Upper lobe of right lung (tissue), 1 donor: ENCODE measurements around the gene SSX2IP. TPM values are rescaled to one million over a fixed set of nuclear protein-coding genes. Genes with fewer than 3 reads are reported as not detected.

Source experiments
- ATAC-seq: fragments of 200-7000 bp; cut with Tn5 transposase; one replicate; pipeline ENCODE4 v1.9.1; 2020; ENCODE audit warnings: mild to moderate bottlenecking, moderate library complexity
- DNase-seq: peaks from one replicate; pipeline ENCODE4 v3.0.0-alpha.2; 2020
- H3K27ac ChIP-seq: fragments of 200-600 bp; one replicate; pipeline ENCODE4 v1.8.0; 2022
- H3K27me3 ChIP-seq: fragments of 200-600 bp; one replicate; pipeline ENCODE4 v1.8.0; 2022; ENCODE audit warnings: mild to moderate bottlenecking
- H3K36me3 ChIP-seq: fragments of 200-600 bp; one replicate; pipeline ENCODE4 v1.8.0; 2022
- H3K4me1 ChIP-seq: fragments of 200-600 bp; one replicate; pipeline ENCODE4 v1.8.0; 2022
- H3K4me3 ChIP-seq: fragments of 200-600 bp; one replicate; pipeline ENCODE4 v1.8.0; 2022; ENCODE audit warnings: mild to moderate bottlenecking
- H3K9me3 ChIP-seq: fragments of 200-600 bp; one replicate; pipeline ENCODE4 v1.8.0; 2022
- CTCF ChIP-seq: fragments of 200-600 bp; IDR thresholded peaks from one replicate; pipeline ENCODE4 v1.8.0; 2022; ENCODE audit warnings: antibody characterized with exemption
- intact Hi-C: fragments of 100-400 bp; cut with DNase I; formaldehyde crosslinking; loops from one replicate; pipeline ENCODE4 v1.11.0; 2022
- total RNA-seq: library from RNA; stranded (reverse); fragmentation: NEBNext Ultra II Directional; extraction: Animal tissue kit (Norgen Biotek cat#: 25700); gene quantifications from one replicate; pipeline ENCODE4 v1.2.1, GENCODE V29; 2021
- donor health status: DM: no; HTN: yes; CAD: no; lungs with severe emphysema.

SSX2IP gene
- total RNA-seq, 1 donor from 2014 or later: 8.5 TPM

DNA sequence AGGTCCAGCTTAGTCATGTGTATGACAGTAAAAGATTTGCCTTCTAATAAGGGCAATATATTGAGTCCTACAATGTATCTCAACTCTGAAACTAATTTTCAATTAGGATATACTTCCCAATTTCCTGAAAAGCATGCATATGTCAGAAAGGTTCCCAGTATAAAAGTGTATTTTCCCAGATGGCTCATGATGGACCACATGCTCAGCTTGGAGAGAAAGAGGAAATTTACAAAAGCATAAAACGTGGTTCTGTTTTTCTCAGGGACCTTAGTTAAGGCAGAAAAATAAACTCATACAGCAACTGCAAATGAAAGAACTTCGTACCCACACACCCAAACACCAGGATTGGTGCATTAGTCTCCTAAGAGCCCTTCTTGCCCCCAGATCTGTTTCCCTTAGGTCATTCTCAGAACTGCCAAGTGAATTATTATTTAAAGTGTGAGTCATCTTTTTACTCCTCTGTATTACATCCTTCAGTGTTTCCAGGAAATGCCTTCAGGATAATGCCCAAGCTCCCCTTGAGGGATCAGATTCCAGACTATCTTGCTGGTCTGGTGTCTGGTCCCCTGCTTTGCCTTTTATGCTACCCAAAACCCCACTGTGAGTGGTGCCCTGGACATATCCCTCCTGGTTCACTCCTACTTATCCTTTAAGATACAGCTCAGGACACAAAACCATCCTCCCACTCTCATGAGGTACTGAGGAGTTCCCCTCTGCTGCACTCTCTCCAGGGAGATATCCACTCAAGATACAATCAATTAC, 57.4 kb downstream of the SSX2IP start:
- ATAC-seq (no peak), DNase-seq (no peak)
- no peaks in the 10 kb centered on the region for H3K27me3 ChIP-seq
- no peaks in the 10 kb centered on the region for H3K36me3 ChIP-seq
- intact Hi-C loops: no loop called here
- H3K9me3 ChIP-seq: no peaks in the 10 kb centered on the region
- no peak overlapping the region for H3K27ac ChIP-seq
- no peak overlapping the region for H3K4me3 ChIP-seq
- H3K4me1 ChIP-seq: no peaks in the 10 kb centered on the region
- TF ChIP-seq CTCF: no peak

GRCh38 chr1:84632137-84632536, 58.1 kb downstream of the SSX2IP start:
- H3K9me3 ChIP-seq: no peaks in the 10 kb centered on the region
- no peaks in the 10 kb centered on the region for H3K4me1 ChIP-seq
- no peaks in the 10 kb centered on the region for H3K36me3 ChIP-seq
- no peak for TF ChIP-seq CTCF
- ATAC-seq (no peak), DNase-seq (no peak)
- intact Hi-C loops: no loop called here
- H3K4me3 ChIP-seq: no peak overlapping the region
- no peaks in the 10 kb centered on the region for H3K27me3 ChIP-seq
- no peak overlapping the region for H3K27ac ChIP-seq

GRCh38 chr1:84624876-84625275, 65.4 kb downstream of the SSX2IP start:
- no peak overlapping the region for H3K27ac ChIP-seq
- H3K4me3 ChIP-seq: no peak overlapping the region
- H3K9me3 ChIP-seq: no peaks in the 10 kb centered on the region
- H3K36me3 ChIP-seq: no peaks in the 10 kb centered on the region
- DNase-seq: no peak
- ATAC-seq: no peak
- TF ChIP-seq CTCF: no peak
- no peaks in the 10 kb centered on the region for H3K27me3 ChIP-seq
- no peaks in the 10 kb centered on the region for H3K4me1 ChIP-seq
- intact Hi-C loops: no loop called here

DNA sequence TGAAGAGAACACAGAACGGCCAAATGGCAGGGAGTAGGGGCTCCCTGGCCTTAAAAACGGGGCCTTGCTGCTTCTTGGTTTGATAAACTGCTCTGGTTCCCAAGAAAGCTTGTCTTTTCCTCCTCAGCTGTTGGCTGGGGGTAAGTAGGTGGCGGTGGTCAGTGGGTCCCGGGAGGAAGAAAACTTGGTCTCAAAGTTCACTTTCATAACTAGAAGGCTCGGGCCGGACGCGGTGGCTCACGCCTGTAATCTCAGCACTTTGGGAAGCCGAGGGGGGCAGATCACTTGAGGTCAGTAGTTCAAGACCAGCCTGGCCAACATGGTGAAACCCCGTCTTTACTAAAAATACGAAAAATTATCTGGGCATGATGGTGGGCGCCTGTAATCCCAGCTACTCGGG, 68.7 kb downstream of the SSX2IP start:
- intact Hi-C loops: no loop called here
- H3K4me3 ChIP-seq: no peak overlapping the region
- TF ChIP-seq CTCF: no peak
- no peaks in the 10 kb centered on the region for H3K36me3 ChIP-seq
- no peak overlapping the region for H3K27ac ChIP-seq
- no peaks in the 10 kb centered on the region for H3K27me3 ChIP-seq
- no peaks in the 10 kb centered on the region for H3K9me3 ChIP-seq
- DNase-seq (no peak), ATAC-seq (no peak)
- H3K4me1 ChIP-seq: peaks cover 5% of the 10 kb centered on the region

DNA sequence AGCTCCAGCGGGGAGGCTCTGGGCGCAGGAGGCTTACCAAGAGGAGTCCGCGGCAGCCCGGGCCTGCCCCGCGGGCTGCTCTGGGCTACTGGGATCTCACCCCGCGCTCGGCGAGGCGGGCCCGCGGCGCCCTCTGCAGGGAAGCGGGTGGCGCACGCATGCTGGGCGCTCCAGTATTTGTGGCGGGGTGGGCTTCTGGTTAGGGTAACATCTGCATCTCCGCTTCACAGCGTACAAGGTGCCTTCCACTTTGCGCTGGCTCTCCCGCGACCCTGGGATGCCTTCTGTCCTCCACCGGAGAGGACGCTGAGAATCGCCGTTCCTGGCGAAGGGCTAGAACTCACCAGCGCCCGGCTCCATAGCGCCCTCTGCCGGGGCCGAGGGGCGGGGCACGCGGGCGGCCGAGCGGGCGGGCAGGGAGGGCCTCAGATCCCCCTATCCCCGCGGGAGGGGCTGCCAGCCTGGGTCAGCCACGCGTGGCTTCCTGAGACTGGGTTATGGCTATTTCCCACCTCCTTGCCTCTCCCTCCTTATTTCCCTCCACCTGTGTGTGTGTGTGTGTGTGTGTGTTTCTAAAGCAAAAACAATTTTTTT, 69.4 kb downstream of the SSX2IP start:
- intact Hi-C loops: no loop called here
- no peaks in the 10 kb centered on the region for H3K27me3 ChIP-seq
- DNase-seq (peak; percentile 89), ATAC-seq (peak; percentile 98)
- no peaks in the 10 kb centered on the region for H3K9me3 ChIP-seq
- H3K36me3 ChIP-seq: no peaks in the 10 kb centered on the region
- peak overlapping the region; percentile 61 for H3K4me3 ChIP-seq
- H3K27ac ChIP-seq: peak overlapping the region; percentile 74
- no peak for TF ChIP-seq CTCF
- H3K4me1 ChIP-seq: peaks cover 5% of the 10 kb centered on the region
